GM12878 (cell line): ENCODE data around the gene DNAJB5. TPM values are rescaled to one million over a fixed set of nuclear protein-coding genes. Genes with fewer than 3 reads are reported as not detected.

Source experiments
- ATAC-seq: fragments of 200-7000 bp; cut with Tn5 transposase; 3 replicates; pipeline ENCODE4 v1.9.1; 2020; ENCODE audit warnings: mild to moderate bottlenecking, moderate library complexity
- BruUV-seq: library from RNA; stranded (reverse); fragments of 400-500 nt; replicated peaks from 2 replicates; lab custom pipeline; 2021; lab: Mats Ljungman, UMichigan
- CTCF ChIA-PET: fragments of 300-600 bp; sonication (Branson Sonifier 250); formaldehyde crosslinking; extraction: SDS; loops from one replicate; lab custom pipeline; 2021; ENCODE audit warnings: inconsistent platforms; lab: Yijun Ruan, JAX
- POLR2A ChIA-PET: fragments of 350-600 bp; formaldehyde crosslinking; extraction: SDS; loops from one replicate; lab custom pipeline; 2021; ENCODE audit warnings: inconsistent platforms; lab: Charles Lee
- RAD21 ChIA-PET: fragments of 300-600 bp; sonication (Branson Sonifier 250); formaldehyde crosslinking; loops from one replicate; lab custom pipeline; 2023; ENCODE audit warnings: antibody characterized with exemption; ENCODE audit not compliant: unreplicated experiment; lab: Charles Lee
- SMC1A ChIA-PET: fragments of 300-600 bp; sonication (Branson Sonifier 250); formaldehyde crosslinking; loops from one replicate; lab custom pipeline; 2023; ENCODE audit not compliant: unreplicated experiment, uncharacterized antibody; lab: Charles Lee
- DNase-seq: peaks from one replicate; pipeline ENCODE4 v3.0.0-alpha.2; 2011; ENCODE audit warnings: low read depth, low spot score
- FAIRE-seq: peaks from 3 replicates; lab custom pipeline; 2011; peaks lifted over from hg19 to GRCh38; lab: Jason Lieb, UNC
- H2AFZ ChIP-seq: 2 replicates; pipeline ENCODE4 v1.6.0; 2011; ENCODE audit warnings: low read depth, low read length, control low read depth; ENCODE audit not compliant: control insufficient read depth
- H3K27ac ChIP-seq: 2 replicates; pipeline ENCODE4 v1.5.1; 2011; ENCODE audit warnings: control low read depth; ENCODE audit not compliant: control insufficient read depth, insufficient read depth
- H3K27me3 ChIP-seq, 2 experiments: replicated peaks in 1 of 2; 2 replicates each; pipeline versions ENCODE4 v1.6.0 to v1.6.1; 2011; ENCODE audit warnings: low read length in 1 of 2; ENCODE audit not compliant: control insufficient read depth in 2 of 2, insufficient read depth in 2 of 2
- H3K36me3 ChIP-seq, 2 experiments: 2 replicates each; pipeline ENCODE4 v1.5.1; 2011; ENCODE audit warnings: low read length in 1 of 2; ENCODE audit not compliant: control insufficient read depth in 2 of 2, insufficient read depth in 2 of 2
- H3K4me1 ChIP-seq: 2 replicates; pipeline ENCODE4 v1.6.1; 2011; ENCODE audit warnings: mild to moderate bottlenecking, low read length, moderate library complexity, mixed read lengths; ENCODE audit not compliant: control insufficient read depth, insufficient read depth
- H3K4me2 ChIP-seq: 2 replicates; pipeline ENCODE4 v1.6.0; 2011; ENCODE audit warnings: control low read depth; ENCODE audit not compliant: control insufficient read depth, insufficient read depth
- H3K4me3 ChIP-seq: fragments of 200-600 bp; sonication (generic); 2 replicates; pipeline ENCODE4 v1.5.1; 2016
- H3K79me2 ChIP-seq: 2 replicates; pipeline ENCODE4 v1.6.0; 2011; ENCODE audit warnings: low read length; ENCODE audit not compliant: control insufficient read depth, insufficient read depth
- H3K9ac ChIP-seq: 2 replicates; pipeline ENCODE4 v1.8.0; 2011; ENCODE audit warnings: low read length, control low read depth, mixed read lengths; ENCODE audit not compliant: control insufficient read depth, insufficient read depth
- H3K9me3 ChIP-seq: replicated peaks from 3 replicates; pipeline ENCODE4 v1.5.1; 2011; ENCODE audit warnings: mild to moderate bottlenecking, low read length; ENCODE audit not compliant: control insufficient read depth, insufficient read depth
- H4K20me1 ChIP-seq: 2 replicates; pipeline ENCODE4 v1.6.0; 2011; ENCODE audit not compliant: control insufficient read depth, insufficient read depth
- ASH2L ChIP-seq: fragments of 300-600, 200-600 bp; sonication (generic); IDR thresholded peaks from 2 replicates; pipeline ENCODE4 v1.6.1; 2017; ENCODE audit warnings: low read depth, mild to moderate bottlenecking, borderline replicate concordance
- CEBPB ChIP-seq, 2 experiments: fragments of 150-350 bp in 1 of 2; IDR thresholded peaks; 2 replicates each; pipeline ENCODE4 v1.6.1; 2012 to 2014; ENCODE audit warnings: low read depth in 2 of 2, low read length in 2 of 2, borderline replicate concordance in 1 of 2, inconsistent platforms in 1 of 2
- ESRRA ChIP-seq: IDR thresholded peaks from 2 replicates; pipeline ENCODE4 v1.6.1; 2012; ENCODE audit warnings: mild to moderate bottlenecking, low read length, improper control_type of control experiment
- MTA3 ChIP-seq: IDR thresholded peaks from 2 replicates; pipeline ENCODE4 v1.6.1; 2012; ENCODE audit warnings: low read length, inconsistent platforms, borderline replicate concordance
- NFYA ChIP-seq: IDR thresholded peaks from 2 replicates; pipeline ENCODE4 v1.6.1; 2011; ENCODE audit warnings: low read depth, mild to moderate bottlenecking, low read length, improper control_type of control experiment, borderline replicate concordance
- NR2C1 ChIP-seq: fragments of 450-650 bp; IDR thresholded peaks from 2 replicates; pipeline ENCODE4 v1.6.1; 2017; ENCODE audit warnings: antibody characterized with exemption, mild to moderate bottlenecking, moderate library complexity
- POLR2AphosphoS2 ChIP-seq: IDR thresholded peaks from 2 replicates; pipeline ENCODE4 v1.6.1; 2011; ENCODE audit warnings: low read depth, mild to moderate bottlenecking, low read length, improper control_type of control experiment, moderate library complexity
- RBBP5 ChIP-seq: fragments of 200-600 bp; sonication (generic); conservative IDR thresholded peaks from 2 replicates; pipeline ENCODE4 v1.6.1; 2016
- SMARCA5 ChIP-seq: fragments of 450-650 bp; IDR thresholded peaks from 2 replicates; pipeline ENCODE4 v1.6.1; 2017; ENCODE audit warnings: mild to moderate bottlenecking
- TBL1XR1 ChIP-seq: IDR thresholded peaks from 2 replicates; pipeline ENCODE4 v1.6.1; 2012; ENCODE audit warnings: low read depth, low read length, improper control_type of control experiment
- WRNIP1 ChIP-seq: IDR thresholded peaks from 2 replicates; pipeline ENCODE4 v1.6.1; 2011; ENCODE audit warnings: low read depth, low read length, improper control_type of control experiment, borderline replicate concordance
- WGBS: methylation state at CpG from one replicate; pipeline ENCODE4 v1.1.6; 2016; ENCODE audit warnings: low lambda C conversion rate; ENCODE audit not compliant: insufficient replicate concordance, insufficient coverage; ENCODE audit errors: missing lambda C conversion rate; 5-methylcytosine and 5-hydroxymethylcytosine counted together
- in situ Hi-C: fragments of 300-500 bp; cut with MboI; formaldehyde crosslinking; loops from 9 replicates; pipeline ENCODE4 v1.14.3; 2018; ENCODE audit warnings: mixed read lengths
- intact Hi-C: fragments of 100-400 bp; cut with micrococcal nuclease; formaldehyde crosslinking; loops from one replicate; pipeline ENCODE4 v1.14.2; 2022; ENCODE audit not compliant: unreplicated experiment
- polyA plus RNA-seq, 11 experiments: library from polyadenylated mRNA; depleted of rRNA in 4 of 11; unstranded in 6 of 11; stranded (reverse) in 5 of 11; fragments of >200 nt; fragmentation: Nextera tagmentation in 4 of 11; fragmentation: Illumina TruSeq in 1 of 11; extraction: Ambion mirVana in 4 of 11; extraction: Trizol in 1 of 11; gene quantifications; 1 replicate in 1 of 11; 2 replicates in 10 of 11; pipeline versions ENCODE4 v1.2.1 to v1.2.3, GENCODE V29; 2011 to 2016; ENCODE audit warnings: inconsistent platforms in 2 of 11, missing spikeins in 2 of 11, low read depth in 1 of 11
- total RNA-seq, 4 experiments: library from RNA; depleted of rRNA in 3 of 4; stranded (reverse); fragments of >200 nt in 3 of 4; fragmentation: Illumina TruSeq in 1 of 4; extraction: Trizol in 1 of 4; gene quantifications; 2 replicates each; pipeline versions ENCODE4 v1.2.1 to v1.2.3, GENCODE V29; 2013 to 2021
- TF ChIP-seq, protein P1 (sequence below): fragments of 450-650 bp; IDR thresholded peaks from 2 replicates; pipeline ENCODE4 v1.6.1; 2018; ENCODE audit warnings: mild to moderate bottlenecking, low read depth, moderate library complexity; ENCODE audit not compliant: partially characterized antibody
- TF ChIP-seq, protein P2 (sequence below): IDR thresholded peaks from 2 replicates; pipeline ENCODE4 v1.6.1; 2012; ENCODE audit warnings: low read length, inconsistent platforms
- TF ChIP-seq, protein P3 (sequence below): fragments of 450-650 bp; formaldehyde crosslinking; IDR thresholded peaks from 2 replicates; pipeline ENCODE4 v1.5.0; 2022; ENCODE audit warnings: mild to moderate bottlenecking, missing genetic modification characterization
- TF ChIP-seq, protein P4 (sequence below): fragments of 450-650 bp; IDR thresholded peaks from 2 replicates; pipeline ENCODE4 v1.6.1; 2016; ENCODE audit warnings: mild to moderate bottlenecking

Gene DNAJB5
- total and polyA plus RNA-seq, 10 of the 15 experiments (the other 5 are each of a cell fraction or from before 2014, with no cell fraction given) = 0.92 to 13.3 (median 6.8) TPM

DNA sequence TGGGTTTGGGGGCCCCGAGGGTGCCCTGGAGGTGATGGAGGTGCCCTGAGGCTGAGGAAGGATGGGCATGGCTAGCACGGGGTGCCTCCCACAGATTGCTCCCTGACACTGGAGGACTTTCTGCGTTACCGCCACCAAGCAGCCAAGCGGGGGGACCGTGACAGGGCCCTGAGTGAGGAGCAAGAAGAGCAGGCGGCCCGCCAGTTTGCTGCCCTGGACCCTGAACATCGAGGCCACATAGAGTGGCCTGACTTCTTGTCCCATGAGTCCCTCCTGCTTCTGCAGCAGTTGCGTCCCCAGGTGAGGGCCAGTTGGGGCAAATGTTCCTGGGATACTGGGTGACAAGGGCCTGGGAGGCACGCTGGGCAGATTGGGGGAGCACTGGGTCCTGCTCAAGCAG lies 13.1 kb upstream of the DNAJB5 start:
- WGBS = 36% methylated on average over 11 of the region's 11 CpGs
- Histone ChIP-seq H3K4me3 (no peak overlapping the region), H3K9ac (no peak overlapping the region), H3K79me2 (no peaks in the 10 kb centered on the region), H3K9me3 (no peaks in the 10 kb centered on the region), H3K27me3 (peaks cover 0 to 2% of the 10 kb centered on the region in 2 experiments; a peak in 3 of 4 replicates), H2AFZ (no peak overlapping the region), H3K4me2 (no peak overlapping the region), H4K20me1 (no peaks in the 10 kb centered on the region), H3K27ac (no peak overlapping the region), H3K4me1 (no peaks in the 10 kb centered on the region), H3K36me3 (no peaks in the 10 kb centered on the region)
- ATAC-seq (no peak), FAIRE-seq (no peak), DNase-seq (no peak)
- ChIA-PET POLR2A (no interaction called here), CTCF (no interaction called here), RAD21 (interaction anchor here (0.6 kb wide), 1 partner anchor 979 kb away, joined by 3 read pairs; no protein-coding TSS in a partner anchor), SMC1A (no interaction called here)
- no TSS peak for BruUV-seq
- in situ Hi-C loops (no loop called here), intact Hi-C loops (no loop called here)
- TF ChIP-seq ESRRA (no peak), MTA3 (no peak), POLR2AphosphoS2 (no peak), NR2C1 (no peak), SMARCA5 (no peak), NFYA (no peak), RBBP5 (no peak), ASH2L (no peak), WRNIP1 (no peak), TBL1XR1 (no peak), CEBPB (IDR thresholded peaks at IDR 0.05; ENCODE audit: borderline replicate concordance in 1 of 2, low read depth in 2 of 2, low read length in 2 of 2) (no peak)
- TF ChIP-seq, protein P1, sequence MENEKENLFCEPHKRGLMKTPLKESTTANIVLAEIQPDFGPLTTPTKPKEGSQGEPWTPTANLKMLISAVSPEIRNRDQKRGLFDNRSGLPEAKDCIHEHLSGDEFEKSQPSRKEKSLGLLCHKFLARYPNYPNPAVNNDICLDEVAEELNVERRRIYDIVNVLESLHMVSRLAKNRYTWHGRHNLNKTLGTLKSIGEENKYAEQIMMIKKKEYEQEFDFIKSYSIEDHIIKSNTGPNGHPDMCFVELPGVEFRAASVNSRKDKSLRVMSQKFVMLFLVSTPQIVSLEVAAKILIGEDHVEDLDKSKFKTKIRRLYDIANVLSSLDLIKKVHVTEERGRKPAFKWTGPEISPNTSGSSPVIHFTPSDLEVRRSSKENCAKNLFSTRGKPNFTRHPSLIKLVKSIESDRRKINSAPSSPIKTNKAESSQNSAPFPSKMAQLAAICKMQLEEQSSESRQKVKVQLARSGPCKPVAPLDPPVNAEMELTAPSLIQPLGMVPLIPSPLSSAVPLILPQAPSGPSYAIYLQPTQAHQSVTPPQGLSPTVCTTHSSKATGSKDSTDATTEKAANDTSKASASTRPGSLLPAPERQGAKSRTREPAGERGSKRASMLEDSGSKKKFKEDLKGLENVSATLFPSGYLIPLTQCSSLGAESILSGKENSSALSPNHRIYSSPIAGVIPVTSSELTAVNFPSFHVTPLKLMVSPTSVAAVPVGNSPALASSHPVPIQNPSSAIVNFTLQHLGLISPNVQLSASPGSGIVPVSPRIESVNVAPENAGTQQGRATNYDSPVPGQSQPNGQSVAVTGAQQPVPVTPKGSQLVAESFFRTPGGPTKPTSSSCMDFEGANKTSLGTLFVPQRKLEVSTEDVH = no peak
- TF ChIP-seq, protein P2, sequence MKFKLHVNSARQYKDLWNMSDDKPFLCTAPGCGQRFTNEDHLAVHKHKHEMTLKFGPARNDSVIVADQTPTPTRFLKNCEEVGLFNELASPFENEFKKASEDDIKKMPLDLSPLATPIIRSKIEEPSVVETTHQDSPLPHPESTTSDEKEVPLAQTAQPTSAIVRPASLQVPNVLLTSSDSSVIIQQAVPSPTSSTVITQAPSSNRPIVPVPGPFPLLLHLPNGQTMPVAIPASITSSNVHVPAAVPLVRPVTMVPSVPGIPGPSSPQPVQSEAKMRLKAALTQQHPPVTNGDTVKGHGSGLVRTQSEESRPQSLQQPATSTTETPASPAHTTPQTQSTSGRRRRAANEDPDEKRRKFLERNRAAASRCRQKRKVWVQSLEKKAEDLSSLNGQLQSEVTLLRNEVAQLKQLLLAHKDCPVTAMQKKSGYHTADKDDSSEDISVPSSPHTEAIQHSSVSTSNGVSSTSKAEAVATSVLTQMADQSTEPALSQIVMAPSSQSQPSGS = no peak
- TF ChIP-seq, protein P3, sequence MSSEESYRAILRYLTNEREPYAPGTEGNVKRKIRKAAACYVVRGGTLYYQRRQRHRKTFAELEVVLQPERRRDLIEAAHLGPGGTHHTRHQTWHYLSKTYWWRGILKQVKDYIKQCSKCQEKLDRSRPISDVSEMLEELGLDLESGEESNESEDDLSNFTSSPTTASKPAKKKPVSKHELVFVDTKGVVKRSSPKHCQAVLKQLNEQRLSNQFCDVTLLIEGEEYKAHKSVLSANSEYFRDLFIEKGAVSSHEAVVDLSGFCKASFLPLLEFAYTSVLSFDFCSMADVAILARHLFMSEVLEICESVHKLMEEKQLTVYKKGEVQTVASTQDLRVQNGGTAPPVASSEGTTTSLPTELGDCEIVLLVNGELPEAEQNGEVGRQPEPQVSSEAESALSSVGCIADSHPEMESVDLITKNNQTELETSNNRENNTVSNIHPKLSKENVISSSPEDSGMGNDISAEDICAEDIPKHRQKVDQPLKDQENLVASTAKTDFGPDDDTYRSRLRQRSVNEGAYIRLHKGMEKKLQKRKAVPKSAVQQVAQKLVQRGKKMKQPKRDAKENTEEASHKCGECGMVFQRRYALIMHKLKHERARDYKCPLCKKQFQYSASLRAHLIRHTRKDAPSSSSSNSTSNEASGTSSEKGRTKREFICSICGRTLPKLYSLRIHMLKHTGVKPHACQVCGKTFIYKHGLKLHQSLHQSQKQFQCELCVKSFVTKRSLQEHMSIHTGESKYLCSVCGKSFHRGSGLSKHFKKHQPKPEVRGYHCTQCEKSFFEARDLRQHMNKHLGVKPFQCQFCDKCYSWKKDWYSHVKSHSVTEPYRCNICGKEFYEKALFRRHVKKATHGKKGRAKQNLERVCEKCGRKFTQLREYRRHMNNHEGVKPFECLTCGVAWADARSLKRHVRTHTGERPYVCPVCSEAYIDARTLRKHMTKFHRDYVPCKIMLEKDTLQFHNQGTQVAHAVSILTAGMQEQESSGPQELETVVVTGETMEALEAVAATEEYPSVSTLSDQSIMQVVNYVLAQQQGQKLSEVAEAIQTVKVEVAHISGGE (CRISPR knock-in tag) = no peak
- TF ChIP-seq, protein P4, sequence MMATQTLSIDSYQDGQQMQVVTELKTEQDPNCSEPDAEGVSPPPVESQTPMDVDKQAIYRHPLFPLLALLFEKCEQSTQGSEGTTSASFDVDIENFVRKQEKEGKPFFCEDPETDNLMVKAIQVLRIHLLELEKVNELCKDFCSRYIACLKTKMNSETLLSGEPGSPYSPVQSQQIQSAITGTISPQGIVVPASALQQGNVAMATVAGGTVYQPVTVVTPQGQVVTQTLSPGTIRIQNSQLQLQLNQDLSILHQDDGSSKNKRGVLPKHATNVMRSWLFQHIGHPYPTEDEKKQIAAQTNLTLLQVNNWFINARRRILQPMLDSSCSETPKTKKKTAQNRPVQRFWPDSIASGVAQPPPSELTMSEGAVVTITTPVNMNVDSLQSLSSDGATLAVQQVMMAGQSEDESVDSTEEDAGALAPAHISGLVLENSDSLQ = no peak
